ENCODE results near the gene NUDCD2.

GRCh38 chr5:163407034-163407655 lies 52.8 kb downstream of the NUDCD2 start:
- TF ChIP-seq CTCF (IDR thresholded peaks at IDR 0.05) (no peak), EP300 (IDR thresholded peaks at IDR 0.05) (no peak), POLR2AphosphoS5 (IDR thresholded peaks at IDR 0.05) (no peak), POLR2A (IDR thresholded peaks at IDR 0.05) (no peak)
